Measurements from ENCODE around the gene VPS51. TPM values are rescaled to one million over a fixed set of nuclear protein-coding genes. Genes with fewer than 3 reads are reported as not detected.
"Not testable (repeated sequence)": the region's sequence is repeated elsewhere in the genome, so short reads cannot be mapped to it uniquely, and the experiment has no call there.

VPS51 gene
- total RNA-seq, 4 donors from 2014 or later = 204 to 298 (median 224) TPM

- intact Hi-C loops (cut with DNase I) = no loop called here
- Histone ChIP-seq H3K4me3 (peak overlapping the region in 1 of 4 donors; percentile 79), H3K4me1 (peaks cover 42 to 81% (median 42%) of the 10 kb centered on the region in 3 donors), H3K27me3 (no peaks in the 10 kb centered on the region), H3K36me3 (peaks cover 5 to 40% (median 10%) of the 10 kb centered on the region in 3 donors), H3K27ac (peak overlapping the region in 1 of 4 donors; percentile 98), H3K9me3 (no peaks in the 10 kb centered on the region)
- whole genome bisulfite sequencing, 2 donors = 93 to 94% methylated on average over 3 to 9 of the region's 21 CpGs
- TF ChIP-seq POLR2A (IDR thresholded peaks at IDR 0.05) = no peak
- TF ChIP-seq CTCF (IDR thresholded peaks at IDR 0.05) = no peak
- DNase-seq = no peak
Observed at GRCh38 chr11:65115361-65116082, 19.5 kb downstream of the VPS51 start.

GRCh38 chr11:65116370-65117205 lies 20.6 kb downstream of the VPS51 start:
- TF ChIP-seq CTCF (IDR thresholded peaks at IDR 0.05) = no peak
- no peak for TF ChIP-seq POLR2A (IDR thresholded peaks at IDR 0.05)
- DNase-seq = no peak
- intact Hi-C loops (cut with DNase I) = no loop called here
- peaks cover 5 to 49% (median 14%) of the 10 kb centered on the region in 3 donors for H3K36me3 ChIP-seq
- H3K9me3 ChIP-seq = no peaks in the 10 kb centered on the region
- H3K27me3 ChIP-seq = no peaks in the 10 kb centered on the region
- H3K4me1 ChIP-seq = peaks cover 40 to 81% (median 40%) of the 10 kb centered on the region in 3 donors
- peak overlapping the region; percentile 74 to 96 (median 86) for H3K4me3 ChIP-seq
- H3K27ac ChIP-seq = peak overlapping the region; percentile 83 to 98 (median 90)
- WGBS, 2 donors = 24 to 60% methylated on average over 1 to 25 of the region's 68 CpGs

GRCh38 chr11:65117206-65118096 lies 21.4 kb downstream of the VPS51 start, which contains the start of gene ZNHIT2:
ZNHIT2 (minus strand) TSS chr11:65117701; CDS start chr11:65117653, 48 bp downstream.
- no peaks in the 10 kb centered on the region for H3K9me3 ChIP-seq
- H3K27me3 ChIP-seq = no peaks in the 10 kb centered on the region
- H3K36me3 ChIP-seq = peaks cover 5 to 49% (median 14%) of the 10 kb centered on the region in 3 donors
- TF ChIP-seq CTCF (IDR thresholded peaks at IDR 0.05) (peak; percentile 91 to 99 (median 96)), POLR2A (IDR thresholded peaks at IDR 0.05) (peak in 2 of 4 donors; percentile 59 to 64)
- 0 to 1% methylated on average over 24 to 37 of the region's 89 CpGs for WGBS, 2 donors
- intact Hi-C loops (cut with DNase I) = no loop called here
- H3K4me1 ChIP-seq = peaks cover 32 to 75% (median 36%) of the 10 kb centered on the region in 3 donors
- H3K27ac ChIP-seq = peak within 1 kb of the TSS; percentile 83 to 98 (median 90)
- peak; percentile 87 for DNase-seq
- peak within 1 kb of the TSS; percentile 74 to 96 (median 86) for H3K4me3 ChIP-seq

DNA sequence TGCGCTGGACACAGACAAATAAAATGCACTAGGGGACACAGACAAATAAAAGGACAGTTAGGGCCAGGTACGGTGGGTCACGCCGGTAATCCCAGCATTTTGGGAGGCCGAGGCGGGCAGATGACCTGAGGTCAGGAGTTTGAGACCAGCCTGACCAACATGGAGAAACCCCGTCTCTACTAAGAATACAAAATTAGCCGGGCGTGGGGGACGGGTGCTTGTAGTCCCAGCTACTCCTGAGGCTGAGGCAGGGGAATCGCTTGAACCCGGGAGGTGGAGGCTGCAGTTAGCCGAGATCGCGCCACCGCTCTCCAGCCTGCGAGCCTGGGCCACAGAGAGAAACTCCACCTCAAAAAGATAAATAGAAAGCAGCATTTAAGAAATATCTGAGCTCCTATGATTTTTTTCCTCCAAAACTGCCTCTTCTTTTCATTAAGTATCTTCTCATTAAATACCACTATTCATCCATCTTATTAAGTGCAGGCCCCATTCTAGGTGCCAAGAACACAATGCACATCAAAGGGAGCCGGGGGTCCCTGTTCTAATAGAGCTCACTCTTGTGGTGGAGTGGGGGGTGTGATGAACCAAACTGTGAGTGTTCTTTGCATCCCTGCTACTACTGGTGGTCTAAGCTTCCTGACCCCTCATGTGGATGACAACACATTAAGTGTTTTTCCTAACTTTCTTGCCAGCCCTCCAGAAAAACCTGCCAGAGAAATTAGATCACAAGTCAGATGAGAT lies 22.3 kb downstream of the VPS51 start:
- no peak for DNase-seq
- Histone ChIP-seq H3K27me3 (no peaks in the 10 kb centered on the region), H3K9me3 (no peaks in the 10 kb centered on the region), H3K36me3 (peaks cover 5 to 49% (median 14%) of the 10 kb centered on the region in 3 donors), H3K27ac (peak overlapping the region; percentile 16 to 98 (median 84)), H3K4me3 (peak overlapping the region in 1 of 4 donors; percentile 74), H3K4me1 (peaks cover 28 to 75% (median 31%) of the 10 kb centered on the region in 3 donors)
- TF ChIP-seq POLR2A (IDR thresholded peaks at IDR 0.05) (no peak), CTCF (IDR thresholded peaks at IDR 0.05) (no peak)
- 75 to 80% methylated on average over 17 to 18 of the region's 18 CpGs for WGBS, 2 donors
- intact Hi-C loops (cut with DNase I) = no loop called here

DNA sequence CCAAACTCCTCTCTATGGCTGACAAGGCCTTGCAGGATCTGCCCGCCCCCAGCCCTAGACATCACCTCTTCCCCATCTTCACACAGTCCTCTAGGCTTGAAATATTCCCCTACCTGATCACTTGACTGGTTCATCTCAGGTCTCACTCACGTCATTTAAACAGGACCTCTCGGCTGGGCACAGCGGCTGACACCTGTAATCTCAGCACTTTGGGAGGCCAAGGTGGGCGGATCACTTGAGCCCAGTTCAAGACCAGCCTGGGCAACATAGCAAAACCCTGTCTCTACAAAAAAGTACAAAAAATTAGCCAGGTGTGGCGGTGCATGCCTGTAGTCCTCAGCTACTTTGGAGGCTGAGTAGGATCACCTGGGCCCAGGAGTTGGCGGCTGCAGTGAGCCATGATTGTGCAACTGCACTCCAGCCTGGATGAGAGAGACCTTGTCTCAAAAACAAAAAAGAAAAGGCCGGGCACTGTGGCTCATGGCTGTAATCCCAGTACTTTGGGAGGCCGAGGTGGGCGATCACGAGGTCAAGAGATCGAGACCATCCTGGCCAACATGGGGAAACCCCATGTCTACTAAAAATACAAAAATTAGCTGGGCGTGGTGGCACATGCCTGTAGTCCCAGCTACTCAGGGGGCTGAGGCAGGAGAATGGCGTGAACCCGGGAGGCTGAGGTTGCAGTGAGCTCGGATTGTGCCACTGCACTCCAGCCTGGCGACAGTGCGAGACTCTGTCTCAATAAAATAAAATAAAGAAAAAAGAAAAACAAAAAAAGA lies 23.1 kb downstream of the VPS51 start:
- H3K4me3 ChIP-seq; DNase-seq; H3K27me3 ChIP-seq; intact Hi-C loops (cut with DNase I); H3K9me3 ChIP-seq: not testable (repeated sequence)
- peaks cover 24 to 75% (median 30%) of the 10 kb centered on the region in 3 donors for H3K4me1 ChIP-seq
- H3K27ac ChIP-seq = peak overlapping the region in 3 of 4 donors; percentile 90 to 98 (median 98)
- 85 to 87% methylated on average over 13 to 18 of the region's 18 CpGs for WGBS, 2 donors
- H3K36me3 ChIP-seq = peaks cover 5 to 53% (median 14%) of the 10 kb centered on the region in 3 donors

All from esophagus squamous epithelium (tissue), 5 donors.